Measurements from ENCODE around the gene THAP2. TPM values are rescaled to one million over a fixed set of nuclear protein-coding genes. Genes with fewer than 3 reads are reported as not detected.

THAP2 gene
- 3.5 to 4.2 TPM (median 4.1 TPM) in 5 replicates for total RNA-seq (2022; extraction: Qiagen RNA extraction)

DNA sequence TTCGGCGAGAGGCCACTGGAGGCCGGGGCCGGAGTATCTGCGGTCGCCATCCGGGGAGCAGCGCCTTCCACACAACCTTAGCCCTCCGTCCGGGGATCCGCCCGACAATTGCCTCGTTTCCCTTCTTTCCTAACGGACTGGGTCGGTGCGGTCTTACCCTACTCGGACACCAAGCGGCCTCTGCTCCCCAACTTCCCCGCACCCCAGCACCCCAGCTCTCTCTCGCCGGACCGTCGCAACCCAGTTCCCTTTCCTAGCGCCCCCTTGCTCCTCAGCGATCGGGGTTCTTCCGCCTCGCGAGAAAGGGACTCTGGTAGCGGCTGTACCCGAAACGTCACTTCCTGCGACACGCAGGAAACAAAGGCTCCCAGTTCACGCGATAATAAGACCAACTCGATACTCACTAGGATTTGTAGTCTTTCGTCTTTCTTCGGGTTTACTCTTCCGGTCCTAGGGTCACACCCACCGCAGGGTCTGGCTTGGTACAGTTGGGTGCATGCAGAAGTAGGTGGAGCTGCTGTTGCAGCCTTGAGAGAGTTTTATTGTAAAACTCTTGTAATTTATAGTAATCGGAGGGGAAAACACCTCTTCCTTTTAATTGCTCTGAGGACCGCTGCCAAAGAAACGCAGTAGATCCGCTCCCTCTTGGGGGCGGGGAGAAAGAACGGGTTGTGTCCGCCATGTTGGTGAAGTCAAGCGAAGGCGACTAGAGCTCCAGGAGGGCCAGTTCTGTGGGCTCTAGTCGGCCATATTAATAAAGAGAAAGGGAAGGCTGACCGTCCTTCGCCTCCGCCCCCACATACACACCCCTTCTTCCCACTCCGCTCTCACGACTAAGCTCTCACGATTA is at the start of gene THAP2, which contains the start of gene ZFC3H1:
Gene THAP2 (plus strand): TSS at position 741 of the 850 bp plus-strand sequence. CDS start 209 bp downstream, outside the sequence.
Gene ZFC3H1 (minus strand): TSS at position 288 of the 850 bp plus-strand sequence. CDS start 238 bp downstream, at position 50.

GRCh38 chr12:71685914-71686657 is 22.0 kb downstream of the THAP2 start, which contains the start of gene TMEM19:
Gene TMEM19 (plus strand): TSS chr12:71686082. CDS start chr12:71686681, 599 bp downstream.

Other genes starting within 250 kb of the THAP2 start
- 0.02 to 0.08 TPM (median 0.06 TPM) in 3 of 5 replicates, not detected in the others for gene LGR5, start 224.5 kb upstream of the THAP2 start, total RNA-seq (2022; extraction: Qiagen RNA extraction)
- gene ZFC3H1, start 453 bp upstream of the THAP2 start, total RNA-seq (2022; extraction: Qiagen RNA extraction), result 10.1 to 15.1 TPM (median 14.2 TPM) in 5 replicates
- gene TMEM19, start 21.8 kb downstream of the THAP2 start, total RNA-seq (2022; extraction: Qiagen RNA extraction), result 29.4 to 32.8 TPM (median 31.3 TPM) in 5 replicates
- gene RAB21, start 90.6 kb downstream of the THAP2 start, total RNA-seq (2022; extraction: Qiagen RNA extraction), result 35.7 to 50.4 TPM (median 38.1 TPM) in 5 replicates
- 20.2 to 26.3 TPM (median 21.9 TPM) in 5 replicates for gene TBC1D15, start 175.5 kb downstream of the THAP2 start, total RNA-seq (2022; extraction: Qiagen RNA extraction)